ENCODE results near the gene ATOH7.
"Not testable (repeated sequence)": the region's sequence is repeated elsewhere in the genome, so short reads cannot be mapped to it uniquely, and the experiment has no call there.

ATOH7 gene

DNA sequence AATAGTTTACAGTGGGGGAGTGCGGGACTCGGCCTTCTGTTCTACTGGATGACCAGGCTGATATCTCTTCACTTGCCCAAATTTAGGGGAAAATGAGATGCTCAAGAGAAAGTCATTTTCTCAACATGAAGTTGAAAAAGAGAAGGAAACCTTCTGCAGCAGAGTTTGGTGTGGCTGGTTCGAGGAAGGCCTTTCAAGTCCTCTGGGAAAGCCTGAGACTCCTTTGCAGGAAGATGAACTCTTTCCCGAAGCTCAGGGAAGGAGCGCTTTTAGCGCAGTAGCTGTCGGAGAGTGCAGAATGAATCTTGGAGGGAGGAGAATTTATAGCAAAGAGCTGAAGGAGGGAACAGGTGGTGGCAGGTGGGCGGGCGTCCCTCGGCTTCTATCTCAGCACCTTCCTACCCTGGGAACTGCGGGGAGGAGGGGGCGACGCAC lies at the start of gene ATOH7:
Gene ATOH7, minus strand, starts transcription at position 297 of the 435 bp plus-strand sequence. CDS start 436 bp downstream, outside the sequence.
- DNase-seq, result no peak

DNA sequence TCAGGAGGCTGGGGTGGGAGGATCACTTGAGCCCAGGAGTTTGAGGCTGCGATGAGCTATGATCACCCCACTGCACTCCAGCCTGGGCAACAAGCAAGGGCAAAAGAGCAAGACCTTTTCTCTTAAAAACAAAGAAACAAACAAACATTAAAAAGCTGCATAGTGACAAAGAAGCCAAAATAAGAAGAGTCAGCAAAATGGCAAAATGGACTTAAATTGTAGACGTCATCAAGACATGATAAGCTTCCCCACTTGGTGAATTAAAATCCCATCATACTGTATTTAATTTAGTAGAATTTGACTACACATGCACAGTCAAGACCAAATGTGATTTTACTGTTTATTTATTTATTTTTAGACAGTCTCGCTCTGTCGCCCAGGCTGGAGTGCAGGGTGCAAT lies 48.8 kb upstream of the ATOH7 start:
- DNase-seq, result no peak

DNA sequence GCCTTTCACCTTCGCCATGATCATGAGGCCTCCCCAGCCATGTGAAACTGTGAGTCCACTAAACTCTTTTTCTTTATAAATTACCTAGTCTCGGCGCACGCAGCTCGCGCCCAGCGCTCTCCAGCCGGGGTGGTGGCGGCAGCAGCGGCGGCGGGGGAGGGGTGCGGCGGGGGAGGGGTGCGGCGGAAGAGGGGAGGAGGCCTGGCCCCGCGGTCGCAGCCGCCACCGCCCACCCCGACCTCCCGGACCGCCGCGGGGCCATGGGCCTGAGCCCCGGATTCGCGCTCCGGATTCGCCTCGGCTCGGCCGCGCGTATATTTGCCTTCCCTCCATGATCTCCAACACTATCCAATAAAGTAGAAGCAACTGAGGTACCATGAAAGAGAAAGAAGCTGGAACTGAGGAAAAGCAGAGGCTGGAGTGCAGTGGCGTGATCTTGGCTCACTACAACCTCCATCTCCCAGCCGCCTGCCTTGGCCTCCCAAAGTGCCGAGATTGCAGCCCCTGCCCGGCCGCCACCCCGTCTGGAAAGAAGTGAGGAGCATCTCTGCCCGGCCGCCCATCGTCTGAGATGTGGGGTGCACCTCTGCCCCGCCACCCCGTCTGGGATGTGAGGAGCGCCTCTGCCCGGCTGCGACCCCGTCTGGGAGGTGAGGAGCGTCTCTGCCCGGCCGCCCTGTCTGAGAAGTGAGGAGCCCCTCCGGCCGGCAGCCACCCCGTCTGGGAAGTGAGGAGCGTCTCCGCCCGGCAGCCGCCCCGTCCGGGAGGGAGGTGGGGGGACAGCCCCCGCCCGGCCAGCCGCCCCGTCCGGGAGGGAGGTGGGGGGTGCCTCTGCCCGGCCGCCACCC lies 47.2 kb upstream of the ATOH7 start:
- DNase-seq, result not testable (repeated sequence)

DNA sequence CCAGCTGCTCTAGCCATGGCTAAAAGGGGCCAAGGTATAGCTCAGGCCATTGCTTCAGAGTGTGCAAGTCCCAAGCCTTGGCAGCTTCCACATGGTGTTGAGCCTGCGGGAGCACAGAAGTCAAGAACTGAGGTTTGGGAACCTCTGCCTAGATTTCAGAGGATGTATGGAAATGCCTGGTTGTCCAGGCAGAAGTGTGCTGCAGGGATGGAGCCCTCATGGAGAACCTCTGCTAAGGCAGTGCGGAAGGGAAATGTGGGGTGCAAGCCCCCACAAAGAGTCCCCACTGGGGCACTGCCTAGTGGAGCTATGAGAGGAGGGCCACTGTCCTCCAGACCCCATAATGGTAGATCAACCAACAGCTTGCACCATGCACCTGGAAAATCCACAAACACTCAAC lies 45.9 kb upstream of the ATOH7 start:
- not testable (repeated sequence) for DNase-seq

DNA sequence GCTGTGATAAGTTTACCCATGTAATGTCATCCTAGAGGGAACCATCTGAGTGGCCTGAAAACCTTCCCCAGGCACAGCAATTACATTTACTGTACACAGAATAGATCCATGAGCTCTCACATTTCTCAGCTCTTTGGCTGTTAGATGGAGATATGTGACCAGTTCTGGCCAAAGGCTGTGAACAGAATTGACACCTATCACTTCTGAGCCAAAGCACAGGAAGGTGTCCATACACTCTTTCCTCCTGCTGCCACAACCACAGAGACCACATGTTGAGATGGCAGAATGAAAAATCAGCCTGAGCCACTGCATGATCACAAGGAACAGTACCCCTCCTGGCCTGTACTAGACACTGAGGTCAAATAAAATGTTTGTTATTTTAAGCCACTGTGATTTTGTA lies 44.3 kb upstream of the ATOH7 start:
- DNase-seq, result no peak

DNA sequence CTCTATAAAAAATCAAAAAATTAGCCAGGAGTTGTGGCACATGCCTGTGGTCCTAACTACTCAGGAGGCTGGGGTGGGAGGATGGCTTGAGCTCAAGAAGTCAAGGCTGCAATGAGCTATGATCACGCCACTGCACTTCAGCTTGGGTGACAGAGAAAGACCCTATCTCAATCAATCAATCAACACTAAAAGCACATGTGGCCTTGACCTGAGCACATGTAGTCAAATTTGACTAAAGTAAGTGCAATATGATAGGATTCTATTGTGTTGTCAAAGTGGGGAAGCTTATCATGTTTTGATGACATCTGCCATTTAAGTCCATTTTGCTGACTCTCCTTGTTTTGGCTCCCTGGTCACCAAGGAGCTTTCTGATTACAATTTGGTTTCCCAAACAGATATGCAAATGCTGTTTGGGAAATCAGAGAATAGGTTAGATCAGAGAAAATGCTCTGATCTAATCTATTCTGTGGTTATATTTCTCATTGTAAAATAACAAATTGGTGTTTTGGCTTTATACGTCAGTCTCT lies 43.8 kb upstream of the ATOH7 start:
- no peak for DNase-seq

DNA sequence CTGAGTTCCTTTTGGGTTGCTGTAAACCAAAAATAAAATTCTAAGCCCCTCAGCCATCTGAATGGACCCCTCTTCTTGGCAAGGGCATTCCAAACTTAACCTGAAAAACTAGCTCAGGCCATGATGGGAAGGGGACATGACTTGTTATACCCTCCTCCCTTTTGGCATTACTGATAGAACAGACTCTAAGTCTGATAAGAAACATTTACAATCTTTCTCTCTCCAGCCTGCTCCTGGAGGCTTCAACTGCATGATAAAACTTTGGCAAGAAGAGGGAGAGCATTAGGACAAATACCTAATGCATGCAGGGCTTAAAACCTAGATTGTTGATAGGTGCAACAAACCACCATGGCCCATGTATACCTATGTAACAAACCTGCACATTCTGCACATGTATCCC lies 40.9 kb upstream of the ATOH7 start:
- no peak for DNase-seq

DNA sequence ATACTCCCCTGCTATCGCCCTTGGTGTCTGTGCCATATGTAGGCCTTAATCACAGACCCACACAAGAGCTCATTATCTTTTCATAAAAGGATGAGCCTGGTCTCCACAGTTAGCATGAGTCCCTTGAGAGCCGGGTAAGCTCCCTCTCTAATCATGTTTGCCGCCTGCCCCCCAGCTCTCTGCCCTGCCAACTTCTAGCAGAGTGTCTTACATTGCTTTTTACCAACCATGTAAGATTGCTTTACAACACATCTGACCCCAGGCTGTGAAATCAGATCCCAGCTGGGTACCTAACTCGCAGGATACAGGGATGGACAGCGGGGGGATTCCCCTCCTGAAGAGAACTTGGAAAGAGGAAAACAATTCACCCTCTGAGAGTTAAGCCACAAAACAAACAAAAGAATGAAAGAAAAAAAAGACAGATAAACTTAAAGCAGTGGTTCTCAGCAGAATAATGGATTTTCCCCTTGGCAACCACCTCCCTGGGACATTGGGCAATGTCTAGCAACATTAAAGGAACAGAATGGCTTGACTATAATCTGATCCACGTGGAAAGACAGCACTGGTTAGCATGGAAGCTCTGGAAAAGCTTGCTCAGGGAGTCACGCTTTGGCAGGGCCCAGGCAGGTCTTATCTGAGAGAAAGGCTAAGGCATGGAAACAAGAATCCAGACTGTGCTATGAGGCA lies 39.4 kb upstream of the ATOH7 start:
- DNase-seq, result no peak

DNA sequence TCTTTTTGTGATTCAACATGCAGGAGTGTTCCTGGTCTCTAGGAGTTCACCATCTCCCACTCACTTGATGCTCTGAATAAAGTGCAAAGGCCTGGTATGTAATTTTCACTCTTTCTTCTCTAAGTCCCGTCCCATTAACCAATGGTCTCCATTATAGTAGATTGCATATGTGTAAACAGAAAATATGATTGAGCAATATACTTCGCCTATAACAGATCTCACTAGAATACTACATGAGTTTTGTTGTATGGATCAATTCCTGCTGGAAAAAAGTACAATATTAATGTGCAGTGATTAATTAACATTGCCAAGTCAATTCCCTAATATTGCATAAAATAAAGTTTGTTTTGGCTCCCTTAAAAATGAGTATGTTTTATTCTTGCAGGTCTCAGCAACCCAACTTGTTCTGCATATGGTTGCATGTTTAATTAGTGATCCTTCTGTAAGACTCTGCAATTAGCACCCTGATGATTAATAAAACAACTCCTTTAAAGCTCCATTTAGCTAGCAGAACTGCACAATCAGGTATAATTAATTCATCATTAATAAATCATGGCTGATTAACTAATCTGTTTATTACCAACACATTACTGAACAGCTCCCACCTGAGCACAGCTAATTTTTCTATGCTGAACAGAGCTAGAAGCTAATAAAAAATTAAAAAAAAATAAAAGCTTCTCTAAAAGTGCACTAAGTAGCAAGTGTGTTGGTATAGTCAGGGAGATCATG lies 37.8 kb upstream of the ATOH7 start:
- no peak for DNase-seq

DNA sequence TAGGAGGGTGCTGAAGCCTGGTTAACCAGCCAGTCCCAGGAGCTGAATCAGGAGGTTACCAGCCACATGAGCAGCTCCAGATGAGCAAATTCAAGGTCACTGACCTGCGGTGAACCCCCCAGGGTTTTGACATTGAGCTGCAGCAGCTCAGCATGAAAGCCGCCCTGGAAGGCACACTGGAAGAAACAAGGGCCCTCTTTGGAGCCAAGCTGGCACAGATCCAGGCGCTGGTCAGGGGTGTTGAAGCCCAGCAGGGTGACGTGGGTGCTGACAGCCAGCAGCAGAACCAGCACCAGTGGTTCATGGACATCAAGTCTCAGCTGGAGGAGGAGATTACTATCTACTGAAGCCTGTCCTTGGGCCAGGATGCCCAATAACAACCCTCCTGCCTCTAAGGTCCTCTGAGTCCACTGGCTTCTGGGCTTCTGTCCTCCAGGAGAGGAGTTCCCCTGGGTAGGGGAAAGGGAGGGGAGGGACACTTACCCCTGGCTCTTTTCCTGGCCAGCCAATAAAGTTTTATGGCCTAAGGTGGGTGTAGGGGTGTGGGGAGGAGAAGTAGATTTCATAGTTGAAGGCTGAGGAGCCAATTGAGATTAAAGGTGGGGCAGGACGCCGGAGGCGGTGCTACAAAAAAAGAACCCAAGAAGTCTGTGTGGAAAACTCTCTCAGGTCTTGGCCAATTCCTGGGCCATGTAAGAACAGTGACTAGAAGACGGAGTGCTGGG lies 29.4 kb upstream of the ATOH7 start:
- DNase-seq, result no peak

DNA sequence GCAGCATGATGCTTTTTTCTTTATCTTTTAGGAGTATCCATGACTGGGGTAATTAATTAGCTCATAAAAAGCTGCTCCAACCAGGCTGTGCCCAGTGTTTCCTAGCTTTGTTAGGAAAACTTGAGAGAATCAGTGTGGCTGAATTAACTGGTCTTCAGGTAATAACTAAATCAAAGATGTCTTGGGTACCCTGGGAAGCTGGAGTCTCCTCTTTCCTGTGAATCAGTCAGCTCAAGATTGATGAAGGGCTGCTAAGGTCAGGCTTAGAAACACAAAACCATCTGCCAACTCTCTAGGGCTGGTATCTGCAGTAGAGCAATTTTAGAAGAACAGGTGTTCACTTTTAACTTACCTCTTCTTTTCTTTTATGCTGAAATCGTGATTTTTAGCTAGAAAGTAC lies 21.4 kb upstream of the ATOH7 start:
- no peak for DNase-seq

DNA sequence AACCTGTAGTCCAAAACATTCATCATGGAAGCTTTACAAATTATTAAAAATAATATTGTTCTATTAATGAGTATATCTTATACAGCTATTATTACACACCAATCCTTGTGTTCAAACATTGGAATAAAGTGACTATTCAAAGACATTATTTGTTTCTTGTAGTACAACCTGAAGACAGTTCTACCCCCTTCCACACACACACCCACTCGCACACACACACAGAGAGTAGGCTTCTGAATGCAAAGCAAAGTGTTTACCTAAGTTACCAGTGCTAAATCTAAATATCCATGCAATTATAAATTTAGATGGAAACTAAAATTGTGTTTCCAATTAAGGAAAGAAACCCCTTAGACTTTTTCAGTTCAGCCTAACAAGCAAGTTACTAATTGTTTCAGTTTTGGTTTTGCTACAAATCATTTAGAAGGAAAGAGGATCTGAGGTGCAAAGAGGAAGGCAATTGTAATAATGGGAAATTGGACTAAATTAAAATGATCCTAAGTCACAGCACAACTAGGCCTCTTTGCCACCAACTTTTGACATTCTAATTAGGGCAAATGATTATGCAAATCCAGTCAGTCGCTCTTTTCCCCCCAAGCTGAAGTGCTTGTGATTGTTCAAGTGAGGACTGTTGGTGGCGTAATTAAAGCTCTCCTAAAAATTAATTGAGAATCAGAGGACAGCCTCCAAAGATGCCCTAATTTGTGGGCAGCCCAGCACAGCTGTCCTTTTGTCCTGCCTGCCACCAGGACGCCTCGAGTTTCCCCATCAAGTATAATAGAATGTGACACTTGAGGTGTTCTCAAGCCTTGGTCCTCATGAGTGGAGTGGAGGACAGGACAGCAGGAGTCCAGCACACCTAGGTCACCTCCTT lies 19.9 kb upstream of the ATOH7 start:
- DNase-seq, result no peak

DNA sequence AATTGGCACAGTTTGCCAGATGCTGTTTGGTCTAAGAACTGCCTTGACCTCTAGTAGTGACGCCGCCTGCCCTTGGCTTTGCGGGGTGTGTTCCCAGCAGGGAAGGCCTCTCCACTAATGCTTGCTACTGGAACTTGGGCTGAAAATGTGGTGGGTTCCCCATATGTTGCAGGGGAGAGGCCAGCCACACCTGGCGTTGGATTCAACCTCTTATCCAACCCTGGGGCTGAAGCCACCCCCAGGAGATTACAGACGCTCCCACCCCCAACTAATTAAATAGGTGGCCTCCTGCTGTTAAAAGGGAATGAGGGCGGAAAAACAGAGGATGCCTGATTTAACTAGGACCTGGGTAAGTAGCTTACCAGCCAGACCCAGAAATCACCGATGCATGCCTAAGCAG lies 19.2 kb upstream of the ATOH7 start:
- no peak for DNase-seq

DNA sequence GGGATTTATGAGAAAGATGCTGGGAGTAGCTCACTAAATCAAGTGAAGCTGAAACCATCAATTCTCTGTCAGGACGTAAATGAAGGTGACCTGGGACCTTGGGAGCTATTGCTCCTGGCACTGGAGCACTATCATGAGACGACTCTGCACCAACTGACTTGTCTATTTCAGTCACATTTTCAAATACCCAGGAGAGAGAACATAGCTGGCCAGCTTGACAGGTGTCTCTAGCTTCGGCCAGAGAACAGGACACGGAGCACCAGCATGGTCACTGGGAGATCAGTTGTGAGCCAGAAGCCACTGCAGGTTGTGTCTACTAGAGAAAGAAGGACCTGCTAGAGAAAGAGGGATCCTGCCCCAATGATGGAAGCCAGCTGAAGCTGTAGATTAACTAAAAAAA lies 17.4 kb upstream of the ATOH7 start:
- no peak for DNase-seq

DNA sequence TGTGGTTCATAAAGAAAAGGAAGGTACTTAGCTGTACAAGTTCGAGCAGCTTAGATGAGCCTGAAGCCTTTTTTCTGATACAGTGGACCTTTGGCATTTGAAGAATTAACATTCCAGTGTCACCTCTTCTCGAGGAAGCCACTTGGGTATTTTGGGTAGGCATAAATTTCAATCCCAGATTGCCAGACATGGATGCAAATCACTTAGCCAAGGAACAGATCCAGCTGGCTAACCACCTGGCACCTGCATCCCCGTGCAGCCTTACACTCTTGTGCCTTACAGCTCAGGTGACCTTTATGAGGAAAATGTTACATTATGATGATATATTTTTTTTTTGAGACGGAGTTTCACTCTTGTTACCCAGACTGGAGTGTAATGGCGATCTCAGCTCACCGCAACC lies 16.0 kb upstream of the ATOH7 start:
- DNase-seq, result no peak

DNA sequence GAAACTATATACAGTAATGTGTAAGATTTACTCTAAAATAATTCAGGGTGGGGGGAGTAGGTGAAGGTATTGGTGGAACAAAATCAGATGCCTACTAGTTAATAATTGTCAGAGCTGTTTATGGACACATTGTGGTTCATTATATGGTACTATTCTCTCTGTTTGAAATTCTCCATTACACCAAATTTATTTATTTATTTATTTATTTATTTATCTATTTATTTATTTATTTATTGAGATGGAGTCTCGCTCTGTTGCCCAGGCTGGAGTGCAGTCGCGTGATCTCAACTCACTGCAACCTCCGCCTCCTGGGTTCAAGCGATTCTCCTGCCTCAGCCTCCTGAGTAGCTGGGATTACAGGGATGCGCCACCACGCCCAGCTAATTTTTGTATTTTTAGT lies 14.5 kb upstream of the ATOH7 start:
- DNase-seq, result not testable (repeated sequence)

DNA sequence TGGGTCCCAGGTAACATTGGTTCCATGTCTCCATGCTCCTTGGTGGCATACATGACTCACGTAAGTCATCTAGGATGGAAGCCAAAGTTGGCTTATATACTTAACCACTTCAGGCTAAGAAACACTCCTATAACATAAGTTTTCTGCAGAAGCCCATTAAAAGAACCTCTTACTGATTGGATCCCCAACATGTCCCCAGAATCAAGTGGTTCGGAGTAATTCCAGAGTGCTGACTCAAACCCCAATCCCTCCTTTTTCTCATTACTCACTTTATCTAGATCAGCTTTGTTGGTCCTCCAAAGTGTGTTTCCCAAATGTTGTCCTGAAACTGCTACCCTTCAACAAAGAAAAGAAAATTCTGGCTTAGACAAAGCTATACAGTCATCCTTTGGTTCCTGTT lies 10.1 kb upstream of the ATOH7 start:
- no peak for DNase-seq

DNA sequence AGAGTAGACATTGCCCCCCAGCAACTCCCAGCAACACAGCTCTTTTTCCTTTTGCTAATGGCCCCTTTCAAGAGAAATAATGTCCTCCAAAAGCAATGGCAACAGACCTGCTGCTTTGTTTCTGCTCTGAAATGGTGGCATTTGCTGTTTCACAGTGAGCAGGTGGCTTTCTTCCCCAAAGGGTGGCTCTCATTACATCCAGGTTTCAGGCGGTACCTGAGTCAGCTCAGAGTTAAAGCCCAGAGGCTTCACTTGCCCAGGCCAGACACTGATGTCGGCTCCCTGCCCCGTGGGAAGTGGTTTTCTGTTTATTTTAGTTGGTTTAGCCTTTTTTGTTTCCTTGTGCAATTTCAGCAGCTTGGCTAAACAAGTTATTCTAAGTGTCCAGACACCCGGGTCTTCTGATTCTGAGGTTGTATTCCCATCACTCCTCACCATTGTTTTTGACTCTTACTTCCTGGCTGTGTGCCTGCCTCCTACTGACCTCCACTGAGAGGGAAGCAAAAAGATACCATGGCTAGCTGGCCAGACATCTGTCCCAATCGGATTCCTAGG lies 7.8 kb upstream of the ATOH7 start:
- DNase-seq, result no peak

DNA sequence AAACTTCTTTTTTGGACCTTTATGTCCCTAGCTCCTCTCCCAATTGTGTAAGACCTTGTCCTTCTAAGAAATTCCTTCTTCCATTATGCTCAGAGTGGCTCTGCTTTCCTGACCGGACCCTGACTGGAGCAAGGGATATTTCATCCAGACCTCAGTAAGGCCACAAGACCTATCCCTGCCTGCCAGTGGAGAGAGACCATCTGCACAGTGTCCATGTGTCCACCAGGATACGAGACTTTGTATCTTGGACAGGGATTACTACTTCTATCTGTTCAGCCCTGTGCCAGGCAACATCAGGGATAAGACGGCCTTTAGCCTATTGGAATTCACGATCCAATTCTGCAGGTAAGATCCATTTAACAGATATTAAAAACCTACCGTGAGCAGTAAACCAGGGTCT lies 7.2 kb upstream of the ATOH7 start:
- DNase-seq, result no peak

DNA sequence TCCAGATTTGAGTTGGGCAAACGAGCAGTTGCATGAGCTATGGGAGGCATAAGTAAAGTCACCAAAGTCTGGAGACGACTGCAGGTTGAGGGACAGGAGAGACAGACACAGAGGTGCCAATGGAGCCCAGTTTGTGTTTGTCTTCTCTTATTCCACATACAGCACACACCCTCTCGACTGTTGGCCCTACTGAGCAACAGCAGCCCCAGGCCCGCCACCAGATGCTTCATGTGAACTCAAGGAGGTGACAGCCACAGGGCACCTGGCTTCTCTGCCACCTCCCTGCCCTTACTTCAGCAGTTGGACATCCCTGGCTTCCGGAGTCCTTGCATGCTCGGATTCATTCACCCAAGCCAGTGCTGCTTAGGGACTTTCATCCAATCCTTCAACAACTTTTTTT lies 6.5 kb upstream of the ATOH7 start:
- DNase-seq, result no peak

DNA sequence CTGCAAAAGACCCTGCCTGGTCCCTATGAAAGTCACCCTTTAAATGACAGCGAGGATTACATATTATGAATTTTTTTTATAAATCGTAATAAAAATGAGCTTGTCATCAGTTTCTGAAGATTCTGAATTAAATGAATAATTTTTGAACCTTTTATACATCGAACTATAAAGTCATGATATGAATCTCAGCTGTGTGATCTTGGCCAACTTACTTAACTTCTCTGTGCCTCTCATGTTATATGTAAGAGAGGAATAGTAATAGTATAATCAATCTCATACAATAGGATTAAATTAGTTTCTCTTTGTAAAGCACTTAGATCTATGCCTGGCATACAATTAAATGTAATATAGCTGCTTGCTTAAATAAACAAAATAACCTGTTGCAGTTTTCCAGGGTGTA lies 5.3 kb upstream of the ATOH7 start:
- no peak for DNase-seq

Measured in cortex of kidney (tissue), 1 donor.